Stimulated activated CD8-positive, alpha-beta memory T cell treated with anti-CD3 and anti-CD28 coated beads, Interleukin-15, amount 100 ng/mL, for 1 hour (primary cell): ENCODE data around the gene HHIPL2.
"Not testable (repeated sequence)": the region's sequence is repeated elsewhere in the genome, so short reads cannot be mapped to it uniquely, and the experiment has no call there.

Experiments used
- DNase-seq: peaks from one replicate; pipeline ENCODE4 v3.0.0-alpha.2; 2020; ENCODE audit warnings: low read depth

The HHIPL2 gene

GRCh38 chr1:222539951-222540597 lies 7.8 kb downstream of the HHIPL2 start:
- DNase-seq: no peak

GRCh38 chr1:222535455-222535854 lies 12.4 kb downstream of the HHIPL2 start:
- DNase-seq: no peak

GRCh38 chr1:222530852-222531251 lies 17.1 kb downstream of the HHIPL2 start:
- no peak for DNase-seq

GRCh38 chr1:222529916-222530315 lies 18.0 kb downstream of the HHIPL2 start:
- no peak for DNase-seq

- DNase-seq: no peak
Measured at GRCh38 chr1:222529181-222529580, 18.7 kb downstream of the HHIPL2 start.

GRCh38 chr1:222525951-222526350 lies 22.0 kb downstream of the HHIPL2 start:
- no peak for DNase-seq

- DNase-seq: no peak
Measured at GRCh38 chr1:222523852-222524251, 24.1 kb downstream of the HHIPL2 start.

GRCh38 chr1:222522105-222522915 lies 25.6 kb downstream of the HHIPL2 start:
- no peak for DNase-seq

GRCh38 chr1:222521299-222522104 lies 26.4 kb downstream of the HHIPL2 start:
- no peak for DNase-seq

GRCh38 chr1:222489496-222489895 lies 58.4 kb downstream of the HHIPL2 start:
- DNase-seq: not testable (repeated sequence)

- not testable (repeated sequence) for DNase-seq
Measured at GRCh38 chr1:222487774-222488173, 60.1 kb downstream of the HHIPL2 start.

GRCh38 chr1:222484005-222484404 lies 63.9 kb downstream of the HHIPL2 start:
- not testable (repeated sequence) for DNase-seq

GRCh38 chr1:222479567-222479966 lies 68.3 kb downstream of the HHIPL2 start:
- DNase-seq: not testable (repeated sequence)

- DNase-seq: not testable (repeated sequence)
Measured at GRCh38 chr1:222476436-222476835, 71.5 kb downstream of the HHIPL2 start.

- not testable (repeated sequence) for DNase-seq
Measured at GRCh38 chr1:222473717-222474116, 74.2 kb downstream of the HHIPL2 start.

GRCh38 chr1:222472776-222473540 lies 74.9 kb downstream of the HHIPL2 start:
- not testable (repeated sequence) for DNase-seq
